ENCODE results near the gene PBX1. TPM values are rescaled to one million over a fixed set of nuclear protein-coding genes. Genes with fewer than 3 reads are reported as not detected.

Gene PBX1
- total and polyA plus RNA-seq, 4 donors: 2.2 to 17.3 (median 5.1) TPM

GRCh38 chr1:164599272-164599671, 40.3 kb downstream of the PBX1 start:
- Histone ChIP-seq H3K9ac (ENCODE audit: low read depth in 1 of 2, low read length in 2 of 2) (no peak overlapping the region), H3K36me3 (ENCODE audit: control insufficient read depth in 4 of 4, insufficient read depth in 3 of 4, low read depth in 1 of 4, low read length in 3 of 4) (no peaks in the 10 kb centered on the region), H3K9me3 (ENCODE audit: control insufficient read depth in 4 of 4, low read length in 3 of 4) (no peaks in the 10 kb centered on the region), H3K4me1 (ENCODE audit: control insufficient read depth in 4 of 4, insufficient read depth in 4 of 4, low read length in 3 of 4) (no peaks in the 10 kb centered on the region), H3K4me3 (ENCODE audit: low read depth in 1 of 3, low read length in 3 of 3) (no peak overlapping the region), H3K27me3 (ENCODE audit: control insufficient read depth in 4 of 4, insufficient read depth in 4 of 4, low read length in 3 of 4) (no peaks in the 10 kb centered on the region), H3K27ac (ENCODE audit: low read depth in 1 of 2, low read length in 2 of 2) (no peak overlapping the region)
- 91% methylated on average over 5 of the region's 5 CpGs for WGBS
- DNase-seq (ENCODE audit: low spot score): no peak
- TF ChIP-seq JUND (IDR thresholded peaks at IDR 0.05): no peak
- TF ChIP-seq ATF3 (IDR thresholded peaks at IDR 0.05): no peak
- TF ChIP-seq, protein P1, sequence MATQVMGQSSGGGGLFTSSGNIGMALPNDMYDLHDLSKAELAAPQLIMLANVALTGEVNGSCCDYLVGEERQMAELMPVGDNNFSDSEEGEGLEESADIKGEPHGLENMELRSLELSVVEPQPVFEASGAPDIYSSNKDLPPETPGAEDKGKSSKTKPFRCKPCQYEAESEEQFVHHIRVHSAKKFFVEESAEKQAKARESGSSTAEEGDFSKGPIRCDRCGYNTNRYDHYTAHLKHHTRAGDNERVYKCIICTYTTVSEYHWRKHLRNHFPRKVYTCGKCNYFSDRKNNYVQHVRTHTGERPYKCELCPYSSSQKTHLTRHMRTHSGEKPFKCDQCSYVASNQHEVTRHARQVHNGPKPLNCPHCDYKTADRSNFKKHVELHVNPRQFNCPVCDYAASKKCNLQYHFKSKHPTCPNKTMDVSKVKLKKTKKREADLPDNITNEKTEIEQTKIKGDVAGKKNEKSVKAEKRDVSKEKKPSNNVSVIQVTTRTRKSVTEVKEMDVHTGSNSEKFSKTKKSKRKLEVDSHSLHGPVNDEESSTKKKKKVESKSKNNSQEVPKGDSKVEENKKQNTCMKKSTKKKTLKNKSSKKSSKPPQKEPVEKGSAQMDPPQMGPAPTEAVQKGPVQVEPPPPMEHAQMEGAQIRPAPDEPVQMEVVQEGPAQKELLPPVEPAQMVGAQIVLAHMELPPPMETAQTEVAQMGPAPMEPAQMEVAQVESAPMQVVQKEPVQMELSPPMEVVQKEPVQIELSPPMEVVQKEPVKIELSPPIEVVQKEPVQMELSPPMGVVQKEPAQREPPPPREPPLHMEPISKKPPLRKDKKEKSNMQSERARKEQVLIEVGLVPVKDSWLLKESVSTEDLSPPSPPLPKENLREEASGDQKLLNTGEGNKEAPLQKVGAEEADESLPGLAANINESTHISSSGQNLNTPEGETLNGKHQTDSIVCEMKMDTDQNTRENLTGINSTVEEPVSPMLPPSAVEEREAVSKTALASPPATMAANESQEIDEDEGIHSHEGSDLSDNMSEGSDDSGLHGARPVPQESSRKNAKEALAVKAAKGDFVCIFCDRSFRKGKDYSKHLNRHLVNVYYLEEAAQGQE (IDR thresholded peaks at IDR 0.05): no peak
- TF ChIP-seq YY1 (IDR thresholded peaks at IDR 0.05): no peak
- TF ChIP-seq HNF4A (conservative IDR thresholded peaks at IDR 0.05): no peak
- no peak for TF ChIP-seq SP1 (IDR thresholded peaks at IDR 0.05)
- TF ChIP-seq FOXA2 (IDR thresholded peaks at IDR 0.05): no peak

GRCh38 chr1:164601399-164602100, 42.6 kb downstream of the PBX1 start:
- 75% methylated on average over 5 of the region's 5 CpGs for WGBS
- Histone ChIP-seq H3K27ac (ENCODE audit: low read depth in 1 of 2, low read length in 2 of 2) (no peak overlapping the region), H3K4me1 (ENCODE audit: control insufficient read depth in 4 of 4, insufficient read depth in 4 of 4, low read length in 3 of 4) (no peaks in the 10 kb centered on the region), H3K36me3 (ENCODE audit: control insufficient read depth in 4 of 4, insufficient read depth in 3 of 4, low read depth in 1 of 4, low read length in 3 of 4) (no peaks in the 10 kb centered on the region), H3K9me3 (ENCODE audit: control insufficient read depth in 4 of 4, low read length in 3 of 4) (no peaks in the 10 kb centered on the region), H3K9ac (ENCODE audit: low read depth in 1 of 2, low read length in 2 of 2) (no peak overlapping the region), H3K27me3 (ENCODE audit: control insufficient read depth in 4 of 4, insufficient read depth in 4 of 4, low read length in 3 of 4) (no peaks in the 10 kb centered on the region), H3K4me3 (ENCODE audit: low read depth in 1 of 3, low read length in 3 of 3) (no peak overlapping the region)
- TF ChIP-seq, protein P2, sequence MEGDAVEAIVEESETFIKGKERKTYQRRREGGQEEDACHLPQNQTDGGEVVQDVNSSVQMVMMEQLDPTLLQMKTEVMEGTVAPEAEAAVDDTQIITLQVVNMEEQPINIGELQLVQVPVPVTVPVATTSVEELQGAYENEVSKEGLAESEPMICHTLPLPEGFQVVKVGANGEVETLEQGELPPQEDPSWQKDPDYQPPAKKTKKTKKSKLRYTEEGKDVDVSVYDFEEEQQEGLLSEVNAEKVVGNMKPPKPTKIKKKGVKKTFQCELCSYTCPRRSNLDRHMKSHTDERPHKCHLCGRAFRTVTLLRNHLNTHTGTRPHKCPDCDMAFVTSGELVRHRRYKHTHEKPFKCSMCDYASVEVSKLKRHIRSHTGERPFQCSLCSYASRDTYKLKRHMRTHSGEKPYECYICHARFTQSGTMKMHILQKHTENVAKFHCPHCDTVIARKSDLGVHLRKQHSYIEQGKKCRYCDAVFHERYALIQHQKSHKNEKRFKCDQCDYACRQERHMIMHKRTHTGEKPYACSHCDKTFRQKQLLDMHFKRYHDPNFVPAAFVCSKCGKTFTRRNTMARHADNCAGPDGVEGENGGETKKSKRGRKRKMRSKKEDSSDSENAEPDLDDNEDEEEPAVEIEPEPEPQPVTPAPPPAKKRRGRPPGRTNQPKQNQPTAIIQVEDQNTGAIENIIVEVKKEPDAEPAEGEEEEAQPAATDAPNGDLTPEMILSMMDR (IDR thresholded peaks at IDR 0.05; ENCODE audit: low read depth, low read length, missing input control): no peak
- TF ChIP-seq EGR1 (IDR thresholded peaks at IDR 0.05; ENCODE audit: low read depth in 2 of 2) (no peak), GABPA (IDR thresholded peaks at IDR 0.05 in 1 of 2, conservative IDR thresholded peaks at IDR 0.05 in 1 of 2) (no peak), TAF1 (conservative IDR thresholded peaks at IDR 0.05) (no peak), MAX (IDR thresholded peaks at IDR 0.05) (no peak), RXRA (IDR thresholded peaks at IDR 0.05) (no peak), NR2F2 (IDR thresholded peaks at IDR 0.05) (no peak), JUND (IDR thresholded peaks at IDR 0.05) (no peak), FOXA1 (IDR thresholded peaks at IDR 0.05) (no peak), HNF4G (IDR thresholded peaks at IDR 0.05) (no peak), HNF4A (conservative IDR thresholded peaks at IDR 0.05) (no peak), FOXA2 (IDR thresholded peaks at IDR 0.05) (no peak), ATF3 (IDR thresholded peaks at IDR 0.05) (no peak)
- TF ChIP-seq, protein P3, sequence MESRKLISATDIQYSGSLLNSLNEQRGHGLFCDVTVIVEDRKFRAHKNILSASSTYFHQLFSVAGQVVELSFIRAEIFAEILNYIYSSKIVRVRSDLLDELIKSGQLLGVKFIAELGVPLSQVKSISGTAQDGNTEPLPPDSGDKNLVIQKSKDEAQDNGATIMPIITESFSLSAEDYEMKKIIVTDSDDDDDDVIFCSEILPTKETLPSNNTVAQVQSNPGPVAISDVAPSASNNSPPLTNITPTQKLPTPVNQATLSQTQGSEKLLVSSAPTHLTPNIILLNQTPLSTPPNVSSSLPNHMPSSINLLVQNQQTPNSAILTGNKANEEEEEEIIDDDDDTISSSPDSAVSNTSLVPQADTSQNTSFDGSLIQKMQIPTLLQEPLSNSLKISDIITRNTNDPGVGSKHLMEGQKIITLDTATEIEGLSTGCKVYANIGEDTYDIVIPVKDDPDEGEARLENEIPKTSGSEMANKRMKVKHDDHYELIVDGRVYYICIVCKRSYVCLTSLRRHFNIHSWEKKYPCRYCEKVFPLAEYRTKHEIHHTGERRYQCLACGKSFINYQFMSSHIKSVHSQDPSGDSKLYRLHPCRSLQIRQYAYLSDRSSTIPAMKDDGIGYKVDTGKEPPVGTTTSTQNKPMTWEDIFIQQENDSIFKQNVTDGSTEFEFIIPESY (IDR thresholded peaks at IDR 0.05): no peak
- TF ChIP-seq, protein P1 (IDR thresholded peaks at IDR 0.05): no peak
- no peak for DNase-seq (ENCODE audit: low spot score)
